ENCODE results near the gene RFX3.

The RFX3 gene

GRCh38 chr9:3271157-3271556 is 254.6 kb downstream of the RFX3 start:
- Histone ChIP-seq H4K20me1 (ENCODE audit: low read depth, low read length) (no peaks in the 10 kb centered on the region), H3K9ac (ENCODE audit: low read length) (no peak overlapping the region), H3K4me3 (ENCODE audit: insufficient read depth, low read length, poor library complexity, severe bottlenecking) (no peak overlapping the region), H3K27ac (ENCODE audit: low read depth, low read length) (no peak overlapping the region), H2AFZ (ENCODE audit: low read depth, low read length, severe bottlenecking) (no peak overlapping the region), H3K4me2 (ENCODE audit: low read depth, low read length, poor library complexity, severe bottlenecking) (no peak overlapping the region), H3K9me2 (replicated peaks; ENCODE audit: insufficient read depth, low read length) (no peaks in the 10 kb centered on the region), H3K79me2 (ENCODE audit: insufficient read depth, low read length) (no peaks in the 10 kb centered on the region), H3K27me3 (ENCODE audit: low read length) (no peaks in the 10 kb centered on the region), H3F3A (ENCODE audit: insufficient read depth) (no peaks in the 10 kb centered on the region), H3K9me3 (ENCODE audit: insufficient read depth, low read length) (no peaks in the 10 kb centered on the region), H3K36me3 (ENCODE audit: low read length) (no peaks in the 10 kb centered on the region; the same call in 1 of the 2 replicates)
- no peak for TF ChIP-seq CTCF (IDR thresholded peaks at IDR 0.05; ENCODE audit: insufficient read depth, low read length, poor library complexity, severe bottlenecking)
- no peak for TF ChIP-seq EZH2phosphoT487 (conservative IDR thresholded peaks at IDR 0.05; ENCODE audit: low read length)

GRCh38 chr9:3268223-3268622 is 257.6 kb downstream of the RFX3 start:
- no peaks in the 10 kb centered on the region for H3F3A ChIP-seq (ENCODE audit: insufficient read depth)
- H2AFZ ChIP-seq (ENCODE audit: low read depth, low read length, severe bottlenecking): no peak overlapping the region
- H3K79me2 ChIP-seq (ENCODE audit: insufficient read depth, low read length): no peaks in the 10 kb centered on the region
- no peaks in the 10 kb centered on the region; the same call in 1 of the 2 replicates for H3K36me3 ChIP-seq (ENCODE audit: low read length)
- TF ChIP-seq EZH2phosphoT487 (conservative IDR thresholded peaks at IDR 0.05; ENCODE audit: low read length) (no peak), CTCF (IDR thresholded peaks at IDR 0.05; ENCODE audit: insufficient read depth, low read length, poor library complexity, severe bottlenecking) (no peak)
- no peaks in the 10 kb centered on the region for H3K9me2 ChIP-seq (replicated peaks; ENCODE audit: insufficient read depth, low read length)
- H3K9me3 ChIP-seq (ENCODE audit: insufficient read depth, low read length): no peaks in the 10 kb centered on the region
- H3K27ac ChIP-seq (ENCODE audit: low read depth, low read length): no peak overlapping the region
- no peaks in the 10 kb centered on the region for H4K20me1 ChIP-seq (ENCODE audit: low read depth, low read length)
- no peak overlapping the region for H3K9ac ChIP-seq (ENCODE audit: low read length)
- no peak overlapping the region for H3K4me2 ChIP-seq (ENCODE audit: low read depth, low read length, poor library complexity, severe bottlenecking)
- no peak overlapping the region for H3K4me3 ChIP-seq (ENCODE audit: insufficient read depth, low read length, poor library complexity, severe bottlenecking)
- no peaks in the 10 kb centered on the region for H3K27me3 ChIP-seq (ENCODE audit: low read length)

GRCh38 chr9:3263698-3264097 is 262.1 kb downstream of the RFX3 start:
- no peak overlapping the region for H3K9ac ChIP-seq (ENCODE audit: low read length)
- H2AFZ ChIP-seq (ENCODE audit: low read depth, low read length, severe bottlenecking): no peak overlapping the region
- no peaks in the 10 kb centered on the region; the same call in 1 of the 2 replicates for H3K36me3 ChIP-seq (ENCODE audit: low read length)
- H3K27me3 ChIP-seq (ENCODE audit: low read length): no peaks in the 10 kb centered on the region
- H3F3A ChIP-seq (ENCODE audit: insufficient read depth): no peaks in the 10 kb centered on the region
- no peaks in the 10 kb centered on the region for H3K9me3 ChIP-seq (ENCODE audit: insufficient read depth, low read length)
- no peak overlapping the region for H3K4me3 ChIP-seq (ENCODE audit: insufficient read depth, low read length, poor library complexity, severe bottlenecking)
- no peaks in the 10 kb centered on the region for H4K20me1 ChIP-seq (ENCODE audit: low read depth, low read length)
- no peak overlapping the region for H3K27ac ChIP-seq (ENCODE audit: low read depth, low read length)
- no peaks in the 10 kb centered on the region for H3K9me2 ChIP-seq (replicated peaks; ENCODE audit: insufficient read depth, low read length)
- H3K79me2 ChIP-seq (ENCODE audit: insufficient read depth, low read length): no peaks in the 10 kb centered on the region
- no peak for TF ChIP-seq EZH2phosphoT487 (conservative IDR thresholded peaks at IDR 0.05; ENCODE audit: low read length)
- no peak for TF ChIP-seq CTCF (IDR thresholded peaks at IDR 0.05; ENCODE audit: insufficient read depth, low read length, poor library complexity, severe bottlenecking)
- H3K4me2 ChIP-seq (ENCODE audit: low read depth, low read length, poor library complexity, severe bottlenecking): no peak overlapping the region

All from SU-DHL-6 (cell line).